Renal pelvis (tissue), 12 donors: Measurements from ENCODE around the gene KRTAP19-6. TPM values are rescaled to one million over a fixed set of nuclear protein-coding genes. Genes with fewer than 3 reads are reported as not detected.
"Not testable (repeated sequence)": the region's sequence is repeated elsewhere in the genome, so short reads cannot be mapped to it uniquely, and the experiment has no call there.

ENCODE experiments used
- DNase-seq: peaks from one replicate; pipeline ENCODE4 v3.0.0-alpha.2; 2013
- long read RNA-seq, 16 experiments: transcript quantifications; one replicate each; lab custom pipeline, GENCODE V29; 2026
- polyA plus RNA-seq, 3 donors: library from polyadenylated mRNA; unstranded; fragments of 120-200 nt; gene quantifications; one replicate each; pipeline ENCODE4 v1.2.1, GENCODE V29; 2013; ENCODE audit not compliant: insufficient read length in 3 of 3

Gene KRTAP19-6
- not detected for polyA plus RNA-seq
- long read RNA-seq, donor 1: 0 reads
- long read RNA-seq, donor 2: 0 reads
- long read RNA-seq, donor 3: 0 reads
- long read RNA-seq, donor 4: 0 reads
- long read RNA-seq, donor 5: 0 reads
- long read RNA-seq, donor 6: 0 reads
- long read RNA-seq, donor 7: 0 reads
- long read RNA-seq, donor 8: 0 reads
- long read RNA-seq, donor 9: 0 reads
- long read RNA-seq, donor 10: 0 reads
- long read RNA-seq, donor 11: 0 reads
- long read RNA-seq, donor 12: 0 reads
- long read RNA-seq, donor 13: 0 reads
- long read RNA-seq, donor 14: 0 reads
- long read RNA-seq, donor 15: 0 reads
- long read RNA-seq, donor 16: 0 reads

GRCh38 chr21:30541764-30542163 is at the start of gene KRTAP19-6:
Gene KRTAP19-6, minus strand, starts transcription at chr21:30541864. Its CDS starts 31 bp downstream, at chr21:30541833.
- no peak for DNase-seq

GRCh38 chr21:30590297-30590696 is 48.6 kb upstream of the KRTAP19-6 start, which contains the start of gene KRTAP22-2:
Gene KRTAP22-2, minus strand, starts transcription at chr21:30590397.
- DNase-seq: no peak

GRCh38 chr21:30582870-30583269 is 41.2 kb upstream of the KRTAP19-6 start:
- no peak for DNase-seq

GRCh38 chr21:30580132-30580531 is 38.5 kb upstream of the KRTAP19-6 start:
- DNase-seq: no peak

GRCh38 chr21:30579346-30579745 is 37.7 kb upstream of the KRTAP19-6 start:
- no peak for DNase-seq

- DNase-seq: no peak
Observed at GRCh38 chr21:30577766-30578165, 36.1 kb upstream of the KRTAP19-6 start.

GRCh38 chr21:30567617-30568016 is 26.0 kb upstream of the KRTAP19-6 start:
- no peak for DNase-seq

- no peak for DNase-seq
Observed at GRCh38 chr21:30563630-30564029, 22.0 kb upstream of the KRTAP19-6 start.

GRCh38 chr21:30563072-30563471 is 21.4 kb upstream of the KRTAP19-6 start:
- DNase-seq: no peak

GRCh38 chr21:30561957-30562356 is 20.3 kb upstream of the KRTAP19-6 start:
- no peak for DNase-seq

GRCh38 chr21:30561264-30561895 is 19.7 kb upstream of the KRTAP19-6 start, which contains the start of gene KRTAP19-7:
Gene KRTAP19-7, minus strand, starts transcription at chr21:30561314. Its CDS starts 25 bp downstream, at chr21:30561289.
- DNase-seq: no peak

- DNase-seq: no peak
Observed at GRCh38 chr21:30555095-30555494, 13.4 kb upstream of the KRTAP19-6 start.

- DNase-seq: no peak
Observed at GRCh38 chr21:30552782-30553181, 11.1 kb upstream of the KRTAP19-6 start.

- DNase-seq: no peak
Observed at GRCh38 chr21:30518876-30519275, 22.8 kb downstream of the KRTAP19-6 start.

- no peak for DNase-seq
Observed at GRCh38 chr21:30515681-30516080, 26.0 kb downstream of the KRTAP19-6 start.

GRCh38 chr21:30505621-30506205 is 36.0 kb downstream of the KRTAP19-6 start:
- not testable (repeated sequence) for DNase-seq

- DNase-seq: no peak
Observed at GRCh38 chr21:30502041-30502440, 39.6 kb downstream of the KRTAP19-6 start, which contains the start of gene KRTAP19-5. Gene KRTAP19-5, minus strand, starts transcription at chr21:30502141. Its CDS starts 51 bp downstream, at chr21:30502090.

GRCh38 chr21:30497065-30497464 is 44.6 kb downstream of the KRTAP19-6 start, which contains the start of gene KRTAP19-4:
Gene KRTAP19-4, minus strand, starts transcription at chr21:30497165. Its CDS starts 55 bp downstream, at chr21:30497110.
- no peak for DNase-seq

GRCh38 chr21:30491963-30492428 is 49.7 kb downstream of the KRTAP19-6 start, which contains the start of gene KRTAP19-3:
Gene KRTAP19-3, minus strand, starts transcription at chr21:30492013. Its CDS starts 56 bp downstream, at chr21:30491957.
- no peak for DNase-seq
